ENCODE measurements around the gene YLPM1. TPM values are rescaled to one million over a fixed set of nuclear protein-coding genes. Genes with fewer than 3 reads are reported as not detected.

Gene YLPM1
- total and polyA plus RNA-seq, 11 donors, result 15.0 to 48.1 (median 25.5) TPM

DNA sequence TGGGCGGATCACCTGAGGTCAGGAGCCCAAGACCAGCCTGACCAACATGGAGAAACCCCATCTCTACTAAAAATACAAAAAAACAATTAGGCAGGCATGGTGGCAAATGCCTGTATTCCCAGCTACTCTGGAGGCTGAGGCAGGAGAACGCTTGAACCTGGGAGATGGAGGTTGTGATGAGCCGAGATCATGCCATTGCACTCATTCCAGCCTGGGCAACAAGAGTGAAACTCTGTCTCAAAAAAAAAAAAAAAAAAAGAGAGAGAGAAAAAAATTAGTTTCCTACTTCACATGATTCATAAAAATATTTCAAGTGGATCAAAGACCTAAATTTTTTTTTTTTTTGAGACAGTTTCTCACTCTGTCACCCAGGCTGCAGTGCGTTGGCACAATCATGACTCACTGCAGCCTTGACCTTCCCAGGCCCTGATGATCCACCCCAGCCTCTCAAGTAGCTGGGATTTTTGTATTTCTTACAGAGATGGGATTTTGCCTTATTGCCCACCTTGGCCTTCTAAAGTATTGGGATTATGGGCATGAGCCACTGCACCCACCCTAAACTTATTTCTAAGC lies 25.3 kb upstream of the YLPM1 start:
- no peak for DNase-seq
- Histone ChIP-seq H3K36me3 (peaks cover 0 to 66% (median 61%) of the 10 kb centered on the region in 9 donors), H3K4me3 (no peak overlapping the region), H3K4me1 (no peaks in the 10 kb centered on the region), H3K9me3 (no peaks in the 10 kb centered on the region), H3K27ac (no peak overlapping the region), H3K27me3 (no peaks in the 10 kb centered on the region)
- intact Hi-C loops (cut with DNase I), result no loop called here
- TF ChIP-seq CTCF (IDR thresholded peaks at IDR 0.05) (no peak), POLR2A (IDR thresholded peaks at IDR 0.05) (no peak)
- no peak for ATAC-seq
- WGBS, 4 donors, result 95 to 100% (median 98%) methylated on average over 4 of the region's 4 CpGs

GRCh38 chr14:74739293-74740030 lies 23.7 kb upstream of the YLPM1 start:
- TF ChIP-seq CTCF (IDR thresholded peaks at IDR 0.05), result no peak
- no peak for TF ChIP-seq POLR2A (IDR thresholded peaks at IDR 0.05)
- intact Hi-C loops (cut with DNase I), result no loop called here
- H3K4me1 ChIP-seq, result no peaks in the 10 kb centered on the region

DNA sequence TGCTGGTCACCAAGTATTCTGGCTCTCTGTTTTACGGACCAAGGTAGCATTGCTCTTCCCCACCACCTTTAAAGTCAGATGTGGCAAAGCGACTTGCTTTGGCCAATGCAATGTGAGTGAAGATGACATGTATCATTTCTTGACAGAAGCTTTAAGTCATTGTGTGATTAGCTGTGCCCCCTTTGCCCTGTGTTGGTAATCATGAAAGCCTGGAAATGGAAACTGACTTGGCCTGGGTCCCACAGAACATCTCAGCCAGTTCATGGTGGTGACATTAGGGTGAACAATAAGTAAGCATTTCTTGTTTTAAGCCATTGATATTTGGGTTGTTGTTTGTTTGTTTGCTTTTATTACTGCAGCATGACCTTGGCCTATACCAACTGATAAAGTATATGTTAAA lies 15.9 kb upstream of the YLPM1 start:
- no peaks in the 10 kb centered on the region for H3K27me3 ChIP-seq
- 77 to 94% (median 87%) methylated on average over 2 of the region's 2 CpGs for WGBS, 4 donors
- intact Hi-C loops (cut with DNase I), result no loop called here
- H3K27ac ChIP-seq, result no peak overlapping the region
- H3K36me3 ChIP-seq, result no peaks in the 10 kb centered on the region
- H3K9me3 ChIP-seq, result peaks cover 0 to 5% (median 0%) of the 10 kb centered on the region in 12 donors
- ATAC-seq (no peak), DNase-seq (no peak)
- TF ChIP-seq POLR2A (IDR thresholded peaks at IDR 0.05), result no peak
- no peak for TF ChIP-seq CTCF (IDR thresholded peaks at IDR 0.05)
- no peaks in the 10 kb centered on the region for H3K4me1 ChIP-seq
- no peak overlapping the region for H3K4me3 ChIP-seq

More at GRCh38 chr14:74739293-74740030, 23.7 kb upstream of the YLPM1 start:
- H3K36me3 ChIP-seq, result peaks cover 0 to 50% (median 45%) of the 10 kb centered on the region in 9 donors
- no peak overlapping the region for H3K4me3 ChIP-seq
- 95 to 96% (median 96%) methylated on average over 8 of the region's 8 CpGs for WGBS, 4 donors
- H3K27ac ChIP-seq, result no peak overlapping the region
- H3K9me3 ChIP-seq, result no peaks in the 10 kb centered on the region
- ATAC-seq, result no peak
- DNase-seq, result no peak
- no peaks in the 10 kb centered on the region for H3K27me3 ChIP-seq

GRCh38 chr14:74754157-74754556 lies 9.0 kb upstream of the YLPM1 start:
- intact Hi-C loops (cut with DNase I), result no loop called here
- Histone ChIP-seq H3K4me3 (no peak overlapping the region), H3K4me1 (no peaks in the 10 kb centered on the region), H3K36me3 (no peaks in the 10 kb centered on the region), H3K27me3 (no peaks in the 10 kb centered on the region), H3K27ac (no peak overlapping the region), H3K9me3 (peaks cover 0 to 15% (median 3%) of the 10 kb centered on the region in 12 donors)
- WGBS, 4 donors, result 75 to 84% (median 79%) methylated on average over 2 of the region's 2 CpGs
- TF ChIP-seq POLR2A (IDR thresholded peaks at IDR 0.05) (no peak), CTCF (IDR thresholded peaks at IDR 0.05) (no peak)
- DNase-seq, result no peak
- no peak for ATAC-seq
